ENCODE results near the gene TTC14. TPM values are rescaled to one million over a fixed set of nuclear protein-coding genes. Genes with fewer than 3 reads are reported as not detected.

Gene TTC14
- total and polyA plus RNA-seq, 2 of the 4 experiments (the other 2 are of a cell fraction) = 16.9 to 38.5 TPM

DNA sequence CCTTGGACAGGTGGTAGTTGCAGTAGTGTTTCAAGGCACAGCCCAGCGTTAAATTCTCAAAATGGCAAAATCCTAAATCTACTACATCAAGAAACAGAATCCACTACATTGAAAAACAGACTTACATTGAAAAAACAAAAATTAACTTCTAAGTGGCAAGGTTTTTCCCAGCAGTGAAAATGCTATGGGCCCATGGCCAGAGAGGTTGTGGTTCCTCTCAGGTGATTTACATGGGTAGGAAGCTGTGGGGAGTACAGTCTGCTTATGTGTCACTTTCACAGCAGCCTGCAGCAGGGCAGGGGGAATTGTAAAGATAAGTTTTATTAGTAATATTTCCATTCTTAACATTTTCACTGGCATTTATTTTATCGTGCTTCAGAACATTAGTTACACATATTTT, 24.9 kb downstream of the TTC14 start:
- no peak for TF ChIP-seq FOS (IDR thresholded peaks at IDR 0.05; ENCODE audit: low read depth, low read length)
- no peak for TF ChIP-seq RCOR1 (IDR thresholded peaks at IDR 0.05; ENCODE audit: insufficient replicate concordance, low read length)
- no peak for TF ChIP-seq POLR2A (IDR thresholded peaks at IDR 0.05; ENCODE audit: low read depth, low read length)
- no peak for TF ChIP-seq CEBPB (IDR thresholded peaks at IDR 0.05; ENCODE audit: low read depth, low read length)
- TF ChIP-seq MAFK (IDR thresholded peaks at IDR 0.05; ENCODE audit: low read depth, low read length) = no peak
- TF ChIP-seq RAD21 (IDR thresholded peaks at IDR 0.05; ENCODE audit: low read length) = no peak
- TF ChIP-seq SMC3 (IDR thresholded peaks at IDR 0.05; ENCODE audit: low read depth, low read length) = no peak
- no peak for TF ChIP-seq NFE2L2 (IDR thresholded peaks at IDR 0.05; ENCODE audit: low read depth, low read length)
- no peak overlapping the region for H2BK5ac ChIP-seq (ENCODE audit: low read depth, low read length, poor library complexity, severe bottlenecking)
- no peaks in the 10 kb centered on the region for H3K9me1 ChIP-seq (ENCODE audit: insufficient read depth, low read length)
- no peak overlapping the region for H4K5ac ChIP-seq (ENCODE audit: low read depth, low read length)
- ChIA-PET CTCF (no interaction called here), POLR2A (ENCODE audit: unreplicated experiment) (interaction anchor here (0.9 kb wide), 1 partner anchor 11 kb away, joined by 3 read pairs; no protein-coding TSS in a partner anchor)
- dilution Hi-C loops (cut with HindIII; ENCODE audit: low sequenced_read_pairs, unreplicated experiment) (no loop called here), in situ Hi-C loops (cut with MboI; ENCODE audit: low sequenced_read_pairs) (no loop called here), intact Hi-C loops (cut with micrococcal nuclease) (loop anchor here (5.0 kb wide), 1 partner anchor 650 kb away; no protein-coding TSS in a partner anchor)
- DNase-seq (no peak), ATAC-seq (ENCODE audit: low read depth) (no peak)
- no peaks in the 10 kb centered on the region for H3K27me3 ChIP-seq (ENCODE audit: control insufficient read depth, insufficient read depth, low read length)
- BruUV-seq (replicated peaks) = no TSS peak
- no peak overlapping the region for H3K56ac ChIP-seq (ENCODE audit: extremely low read depth, insufficient read depth, low read length)
- no peak overlapping the region for H2AK9ac ChIP-seq (replicated peaks; ENCODE audit: low read depth, low read length, poor library complexity)
- no peaks in the 10 kb centered on the region for H3K4me1 ChIP-seq (ENCODE audit: control insufficient read depth, insufficient read depth, low read length)
- H3K9ac ChIP-seq (ENCODE audit: low read depth, low read length) = no peak overlapping the region
- no peaks in the 10 kb centered on the region for H3K9me3 ChIP-seq (ENCODE audit: control insufficient read depth, insufficient read depth, low read length)
- H3K4me3 ChIP-seq (ENCODE audit: insufficient read depth, low read depth, low read length) = no peak overlapping the region
- no peak overlapping the region for H3K23ac ChIP-seq (ENCODE audit: low read depth, low read length)
- no peak overlapping the region for H3K14ac ChIP-seq (replicated peaks; ENCODE audit: low read depth, low read length)
- H2BK20ac ChIP-seq (ENCODE audit: low read depth, low read length) = no peak overlapping the region
- H2BK15ac ChIP-seq (ENCODE audit: low read depth, low read length) = no peak overlapping the region
- no CpG with 5 or more reads among the region's 2 CpGs for WGBS, 2 experiments (ENCODE audit: extremely low coverage in 2 of 2, insufficient read length in 1 of 2)
- no peak overlapping the region for H3K4ac ChIP-seq (ENCODE audit: low read depth, low read length)
- H4K20me1 ChIP-seq (ENCODE audit: insufficient read depth, low read length) = no peaks in the 10 kb centered on the region
- H2AK5ac ChIP-seq (ENCODE audit: low read depth, low read length) = no peak overlapping the region
- H2BK120ac ChIP-seq (ENCODE audit: low read depth, low read length) = no peak overlapping the region
- H3K27ac ChIP-seq (ENCODE audit: insufficient read depth, low read length) = no peak overlapping the region
- no peak overlapping the region for H4K8ac ChIP-seq (ENCODE audit: low read depth in 2 of 2, low read length in 2 of 2)
- no peak overlapping the region for H3K4me2 ChIP-seq (ENCODE audit: low read depth, low read length)
- H4K91ac ChIP-seq (ENCODE audit: insufficient read depth, low read depth, low read length) = no peak overlapping the region
- no peak overlapping the region for H2AFZ ChIP-seq (replicated peaks; ENCODE audit: low read length, poor library complexity)
- no peaks in the 10 kb centered on the region for H3K79me1 ChIP-seq (ENCODE audit: low read depth in 1 of 2, low read length in 2 of 2)
- peaks cover 3% of the 10 kb centered on the region; the same call in 1 of the 2 replicates for H3K36me3 ChIP-seq (ENCODE audit: control insufficient read depth, insufficient read depth, low read length)
- H3K18ac ChIP-seq (ENCODE audit: low read depth, low read length) = no peak overlapping the region
